CD14-positive monocyte (primary cell): Measurements from ENCODE around the gene KL. TPM values are rescaled to one million over a fixed set of nuclear protein-coding genes. Genes with fewer than 3 reads are reported as not detected.

Source experiments
- DNase-seq, 3 donors: peaks; one replicate each; pipeline ENCODE4 v3.0.0-alpha.2; 2011 to 2022
- H2AFZ ChIP-seq: 2 replicates; pipeline ENCODE4 v1.6.0; 2012; ENCODE audit warnings: mild to moderate bottlenecking, low read depth, low read length, inconsistent platforms; ENCODE audit not compliant: insufficient read depth, poor library complexity, severe bottlenecking
- H3K27ac ChIP-seq, 2 donors: 1 replicate in 1 of 2; 2 replicates in 1 of 2; pipeline ENCODE4 v1.5.1; 2012 to 2013; ENCODE audit warnings: low read length in 2 of 2, control low read depth in 1 of 2, inconsistent platforms in 1 of 2, low read depth in 1 of 2, mild to moderate bottlenecking in 1 of 2
- H3K27me3 ChIP-seq, 2 donors: one replicate each; pipeline versions ENCODE4 v1.6.0 to v1.6.1; 2011 to 2013; ENCODE audit warnings: low read length in 2 of 2; ENCODE audit not compliant: control insufficient read depth in 2 of 2, insufficient read depth in 2 of 2
- H3K36me3 ChIP-seq, 2 donors: replicated peaks in 1 of 2; 1 replicate in 1 of 2; 2 replicates in 1 of 2; pipeline versions ENCODE4 v1.5.1 to v1.6.1; 2012 to 2013; ENCODE audit warnings: low read length in 2 of 2, control low read depth in 1 of 2, inconsistent platforms in 1 of 2, mild to moderate bottlenecking in 1 of 2; ENCODE audit not compliant: insufficient read depth in 2 of 2, control insufficient read depth in 1 of 2
- H3K4me1 ChIP-seq, 2 donors: 1 replicate in 1 of 2; 2 replicates in 1 of 2; pipeline versions ENCODE4 v1.5.1 to v1.6.1; 2012 to 2013; ENCODE audit warnings: low read length in 2 of 2, control low read depth in 1 of 2, inconsistent platforms in 1 of 2, mild to moderate bottlenecking in 1 of 2, moderate library complexity in 1 of 2; ENCODE audit not compliant: insufficient read depth in 2 of 2, control insufficient read depth in 1 of 2
- H3K4me2 ChIP-seq: replicated peaks from 2 replicates; pipeline ENCODE3; 2012; ENCODE audit warnings: low read length, moderate library complexity, mild to moderate bottlenecking; ENCODE audit not compliant: poor library complexity, severe bottlenecking; ENCODE audit errors: extremely low read depth
- H3K4me3 ChIP-seq, 3 experiments: fragments of 200-600 bp in 1 of 3; sonication (generic) in 1 of 3; replicated peaks in 1 of 3; 1 replicate in 2 of 3; 2 replicates in 1 of 3; pipeline ENCODE4 v1.5.1; 2011 to 2013; ENCODE audit warnings: low read length in 3 of 3, mild to moderate bottlenecking in 3 of 3, control low read depth in 2 of 3, low read depth in 2 of 3, inconsistent platforms in 1 of 3, moderate library complexity in 1 of 3
- H3K79me2 ChIP-seq: 2 replicates; pipeline ENCODE4 v1.6.0; 2012; ENCODE audit warnings: mild to moderate bottlenecking, control low read depth, inconsistent platforms, low read length, moderate library complexity; ENCODE audit not compliant: insufficient read depth
- H3K9ac ChIP-seq: 2 replicates; pipeline ENCODE4 v1.6.0; 2017; ENCODE audit warnings: low read length, mild to moderate bottlenecking; ENCODE audit not compliant: insufficient read depth, poor library complexity, severe bottlenecking
- H3K9me3 ChIP-seq, 2 donors: replicated peaks in 1 of 2; 1 replicate in 1 of 2; 2 replicates in 1 of 2; pipeline versions ENCODE4 v1.5.1 to v1.6.1; 2012 to 2013; ENCODE audit warnings: low read length in 2 of 2, control low read depth in 1 of 2; ENCODE audit not compliant: control insufficient read depth in 1 of 2, insufficient read depth in 1 of 2
- H4K20me1 ChIP-seq: 2 replicates; pipeline ENCODE4 v1.6.0; 2012; ENCODE audit warnings: mild to moderate bottlenecking, low read length, control low read depth, moderate library complexity; ENCODE audit not compliant: insufficient read depth
- H3K27ac Mint-ChIP-seq, 7 donors: one replicate each; pipeline ENCODE4 v1.8.0; 2020; ENCODE audit warnings: mild to moderate bottlenecking in 7 of 7, mixed read lengths in 7 of 7, moderate library complexity in 6 of 7, inconsistent platforms in 2 of 7
- H3K27me3 Mint-ChIP-seq, 3 donors: one replicate each; pipeline ENCODE4 v1.8.0; 2021 to 2022; ENCODE audit warnings: low read depth in 3 of 3, mild to moderate bottlenecking in 3 of 3, mixed read lengths in 3 of 3, moderate library complexity in 3 of 3, inconsistent platforms in 1 of 3
- H3K36me3 Mint-ChIP-seq, 2 donors: one replicate each; pipeline ENCODE4 v1.8.0; 2020; ENCODE audit warnings: mixed read lengths in 2 of 2, inconsistent platforms in 1 of 2, mild to moderate bottlenecking in 1 of 2
- H3K4me1 Mint-ChIP-seq: one replicate; pipeline ENCODE4 v1.8.0; 2020; ENCODE audit warnings: mild to moderate bottlenecking, mixed read lengths
- H3K4me3 Mint-ChIP-seq, 2 donors: one replicate each; pipeline ENCODE4 v1.8.0; 2020; ENCODE audit warnings: mild to moderate bottlenecking in 2 of 2, mixed read lengths in 2 of 2, moderate library complexity in 1 of 2
- H3K9me3 Mint-ChIP-seq, 7 donors: one replicate each; pipeline ENCODE4 v1.8.0; 2020 to 2022; ENCODE audit warnings: mixed read lengths in 7 of 7, mild to moderate bottlenecking in 6 of 7, moderate library complexity in 6 of 7, inconsistent platforms in 2 of 7
- CTCF ChIP-seq: fragments of 200-600 bp; IDR thresholded peaks from one replicate; pipeline ENCODE4 v1.8.0; 2022; ENCODE audit warnings: antibody characterized with exemption, mild to moderate bottlenecking
- WGBS: methylation state at CpG from one replicate; pipeline ENCODE4 v1.1.5; 2013; ENCODE audit warnings: missing lambda C conversion rate; ENCODE audit not compliant: insufficient coverage; 5-methylcytosine and 5-hydroxymethylcytosine counted together
- intact Hi-C, 2 donors: fragments of 100-400 bp; cut with micrococcal nuclease; formaldehyde crosslinking; loops; one replicate each; pipeline versions ENCODE4 v1.15.0 to v1.15.1; 2023
- polyA plus RNA-seq, 3 donors: library from polyadenylated mRNA; depleted of rRNA in 1 of 3; unstranded in 2 of 3; stranded (reverse) in 1 of 3; fragments of 300-500 nt in 2 of 3; fragments of >200 nt in 1 of 3; fragmentation: Illumina TruSeq in 2 of 3; gene quantifications; 1 replicate in 2 of 3; 2 replicates in 1 of 3; pipeline ENCODE4 v1.2.3, GENCODE V29; 2012 to 2021

The KL gene
- polyA plus RNA-seq, 3 donors: 0.24 to 1.4 (median 0.75) TPM

GRCh38 chr13:33115274-33115673 is 99.1 kb downstream of the KL start:
- TF ChIP-seq CTCF: no peak
- no peaks in the 10 kb centered on the region for H3K36me3 ChIP-seq
- H3K4me1 ChIP-seq: peaks cover 17 to 18% of the 10 kb centered on the region in 2 donors
- intact Hi-C loops: no loop called here
- H3K9me3 ChIP-seq: no peaks in the 10 kb centered on the region
- Mint-ChIP-seq H3K4me3 (no peak overlapping the region), H3K36me3 (peaks cover 2 to 5% of the 10 kb centered on the region in 2 donors), H3K27ac (peak overlapping the region in 2 of 7 donors; percentile 18 to 48), H3K27me3 (peaks cover 0 to 1% (median 0%) of the 10 kb centered on the region in 3 donors), H3K4me1 (peaks cover 23% of the 10 kb centered on the region), H3K9me3 (no peaks in the 10 kb centered on the region)
- H3K4me3 ChIP-seq: no peak overlapping the region
- no peak overlapping the region for H2AFZ ChIP-seq
- H3K9ac ChIP-seq: no peak overlapping the region
- H3K4me2 ChIP-seq: no peak overlapping the region
- no peaks in the 10 kb centered on the region for H4K20me1 ChIP-seq
- no peaks in the 10 kb centered on the region for H3K27me3 ChIP-seq
- no peak overlapping the region for H3K27ac ChIP-seq
- DNase-seq: no peak
- WGBS: 100% methylated on average over 2 of the region's 2 CpGs
- H3K79me2 ChIP-seq: no peaks in the 10 kb centered on the region
